HG03460 (cell line): ENCODE data around the gene TBC1D4.
A peak's percentile ranks its signal among the peaks of the same experiment; 100 is the strongest.
"Not testable (repeated sequence)": the region's sequence is repeated elsewhere in the genome, so short reads cannot be mapped to it uniquely, and the experiment has no call there.

Experiments used
- ATAC-seq: cut with Tn5 transposase; IDR thresholded peaks from one replicate; pipeline ENCODE4 v1.9.1; 2021; ENCODE audit not compliant: unreplicated experiment

Gene TBC1D4

GRCh38 chr13:75365724-75366173 is 116.2 kb downstream of the TBC1D4 start:
- peak; percentile 94 for ATAC-seq

DNA sequence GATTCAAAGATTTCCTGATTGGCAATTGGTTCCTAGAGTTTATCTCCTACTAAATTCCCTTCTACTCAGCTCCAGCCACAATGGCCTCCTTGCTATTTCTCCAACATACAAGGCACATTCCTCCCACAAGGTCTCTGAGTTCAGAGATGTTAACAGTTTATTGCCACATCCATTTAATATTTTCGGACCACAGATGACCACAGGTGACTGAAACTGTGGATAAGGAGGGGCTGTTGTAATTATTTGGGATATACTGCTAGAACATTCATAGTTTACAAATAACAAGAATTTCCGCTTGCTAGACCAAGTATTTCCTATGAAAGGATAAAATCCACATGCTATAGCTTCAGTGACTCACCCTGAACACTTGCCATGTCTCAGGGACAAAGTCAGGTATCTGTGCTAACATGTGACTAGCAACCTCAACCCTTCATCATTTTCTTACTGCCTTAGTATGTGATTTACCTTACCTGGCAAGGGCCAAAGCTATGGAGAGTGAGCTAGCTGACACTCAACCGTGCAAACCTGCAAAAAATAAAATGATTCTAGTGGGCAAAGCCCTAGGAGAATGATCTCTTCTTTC is 117.7 kb downstream of the TBC1D4 start:
- no peak for ATAC-seq

GRCh38 chr13:75363371-75363770 is 118.6 kb downstream of the TBC1D4 start:
- no peak for ATAC-seq

GRCh38 chr13:75362026-75362425 is 119.9 kb downstream of the TBC1D4 start:
- ATAC-seq: no peak

- peak; percentile 38 for ATAC-seq
Observed at GRCh38 chr13:75360170-75360569, 121.8 kb downstream of the TBC1D4 start.

DNA sequence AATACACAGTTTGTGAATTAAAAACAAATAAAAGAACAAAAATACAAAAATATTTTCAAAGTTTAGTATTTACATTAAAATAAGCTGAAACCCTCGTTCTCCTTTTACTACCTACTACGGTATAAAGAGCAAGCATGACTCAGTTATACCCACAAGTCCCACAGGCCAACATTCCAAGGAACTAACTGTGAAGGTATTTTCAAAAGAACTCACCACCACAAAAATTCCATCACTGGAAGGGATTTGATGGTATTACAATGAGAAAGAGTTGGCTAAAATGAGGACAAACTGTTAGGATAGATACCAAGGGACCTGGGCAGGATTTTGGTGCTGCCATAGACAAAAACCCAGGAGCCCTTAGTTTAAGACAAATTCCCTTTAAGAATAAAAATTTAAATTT is 122.7 kb downstream of the TBC1D4 start:
- ATAC-seq: no peak

- peak; percentile 84 for ATAC-seq
Observed at GRCh38 chr13:75357576-75358289, 124.2 kb downstream of the TBC1D4 start.

DNA sequence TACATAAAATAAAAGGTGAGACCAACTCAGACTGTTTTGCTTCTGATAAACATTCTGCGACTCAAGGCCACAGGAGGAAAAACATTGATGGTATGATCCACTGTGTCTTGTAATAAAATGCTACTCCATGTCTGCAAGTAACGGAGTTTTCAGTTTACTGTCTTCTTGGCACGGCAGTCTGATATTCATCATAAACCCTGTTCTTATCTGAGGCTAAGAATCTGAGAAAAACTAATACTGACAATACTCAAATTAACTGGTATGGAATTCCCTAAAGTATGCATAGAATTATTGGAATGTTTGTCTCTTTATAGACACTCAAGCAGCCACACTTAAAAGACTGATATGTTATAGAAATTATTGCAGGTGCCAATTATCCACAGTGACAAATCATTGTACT is 125.5 kb downstream of the TBC1D4 start:
- ATAC-seq: no peak

DNA sequence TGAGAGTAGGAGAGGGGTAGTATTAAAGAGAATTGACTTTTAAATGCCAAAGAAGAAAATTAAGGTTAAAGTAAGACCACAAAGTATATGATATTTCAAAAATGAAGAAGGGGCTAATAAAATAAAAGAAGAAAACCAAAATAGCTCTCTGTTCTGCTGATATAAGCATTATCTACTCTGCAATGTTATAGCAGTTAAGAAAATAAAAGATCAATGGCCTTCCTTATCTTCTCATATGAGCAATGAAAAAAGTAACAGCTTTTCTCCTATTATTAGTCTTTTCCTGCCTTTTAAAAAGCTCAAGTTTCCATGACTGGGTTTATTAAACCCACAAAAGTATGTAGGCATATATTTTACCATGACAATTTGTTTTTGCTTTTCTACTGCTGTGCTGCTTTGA is 126.4 kb downstream of the TBC1D4 start:
- ATAC-seq: no peak

- no peak for ATAC-seq
Observed at GRCh38 chr13:75353781-75354193, 128.2 kb downstream of the TBC1D4 start.

- ATAC-seq: no peak
Observed at GRCh38 chr13:75352641-75353327, 129.2 kb downstream of the TBC1D4 start.

GRCh38 chr13:75351538-75351937 is 130.4 kb downstream of the TBC1D4 start:
- ATAC-seq: not testable (repeated sequence)

- ATAC-seq: no peak
Observed at GRCh38 chr13:75347925-75348324, 134.0 kb downstream of the TBC1D4 start.

GRCh38 chr13:75347457-75347856 is 134.5 kb downstream of the TBC1D4 start:
- no peak for ATAC-seq

DNA sequence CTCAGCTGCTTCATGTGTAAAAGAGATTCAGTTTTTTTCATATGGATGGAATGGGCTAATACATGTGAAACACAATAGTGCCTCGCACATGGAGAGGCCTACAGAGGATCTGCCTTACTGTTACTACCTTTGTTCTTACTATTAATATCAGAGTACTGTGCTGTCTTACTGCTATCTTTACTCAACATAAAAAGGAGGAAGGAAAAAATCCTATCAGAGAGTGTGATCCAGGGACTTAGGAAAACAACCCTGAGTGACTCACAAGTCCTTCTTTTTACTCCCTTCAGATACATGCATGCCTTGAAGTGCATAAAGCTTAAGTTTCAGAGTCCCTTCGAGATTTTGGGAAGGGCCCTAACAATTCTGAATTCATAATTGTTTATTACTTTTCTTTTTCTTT is 136.8 kb downstream of the TBC1D4 start:
- no peak for ATAC-seq

GRCh38 chr13:75341028-75341427 is 140.9 kb downstream of the TBC1D4 start:
- ATAC-seq: peak; percentile 65

- ATAC-seq: no peak
Observed at GRCh38 chr13:75339635-75340374, 142.2 kb downstream of the TBC1D4 start.

GRCh38 chr13:75334634-75335447 is 147.1 kb downstream of the TBC1D4 start:
- no peak for ATAC-seq

DNA sequence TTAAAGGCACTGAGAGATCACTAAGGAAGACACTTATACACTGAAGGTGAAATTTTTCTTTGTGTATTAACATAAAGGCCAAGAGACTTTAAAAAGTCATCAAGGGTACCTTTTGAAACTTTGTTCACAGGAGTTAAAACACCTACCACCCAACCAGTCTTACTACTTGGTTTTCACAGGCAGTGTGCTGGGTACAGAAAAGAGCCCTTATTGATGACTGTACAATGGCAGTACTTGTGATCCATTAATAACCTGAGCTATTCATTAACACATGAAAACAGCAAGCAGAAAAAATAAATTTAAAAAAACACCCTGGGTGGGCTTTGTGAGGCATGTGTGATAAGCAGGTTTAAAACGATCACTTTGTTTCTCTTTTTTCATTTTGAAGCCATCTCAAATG is 148.9 kb downstream of the TBC1D4 start:
- ATAC-seq: no peak

GRCh38 chr13:75331792-75332349 is 150.1 kb downstream of the TBC1D4 start:
- no peak for ATAC-seq
